HepG2 (cell line): ENCODE measurements around the gene NEAT1. TPM values are rescaled to one million over a fixed set of nuclear protein-coding genes. Genes with fewer than 3 reads are reported as not detected.

ENCODE experiments used
- ARID4A ChIP-seq: sonication (generic); formaldehyde crosslinking; IDR thresholded peaks from 2 replicates; pipeline ENCODE4 v1.5.0; 2020; ENCODE audit warnings: mild to moderate bottlenecking, missing genetic modification reagents, borderline replicate concordance
- CREB3 ChIP-seq: sonication (generic); formaldehyde crosslinking; IDR thresholded peaks from 2 replicates; pipeline ENCODE4 v1.5.0; 2020; ENCODE audit warnings: missing genetic modification reagents
- ETV5 ChIP-seq: IDR thresholded peaks from 2 replicates; pipeline ENCODE4 v1.6.1; 2018; ENCODE audit warnings: missing biosample characterization, missing genetic modification reagents, inconsistent platforms, borderline replicate concordance
- FOXA1 ChIP-seq, 2 experiments: fragments of 450-650 bp in 1 of 2; sonication (generic) in 1 of 2; formaldehyde crosslinking in 1 of 2; IDR thresholded peaks; 2 replicates each; pipeline versions ENCODE4 v1.4.0 to v1.6.1; 2016 to 2020; ENCODE audit warnings: missing genetic modification reagents in 1 of 2
- MAFF ChIP-seq: IDR thresholded peaks from 2 replicates; pipeline ENCODE4 v1.6.1; 2011; ENCODE audit warnings: low read depth, low read length, improper control_type of control experiment
- MED1 ChIP-seq: sonication (generic); formaldehyde crosslinking; IDR thresholded peaks from 2 replicates; pipeline ENCODE4 v1.4.0; 2020; ENCODE audit warnings: missing genetic modification reagents
- MXD3 ChIP-seq: IDR thresholded peaks from 2 replicates; pipeline ENCODE4 v1.6.1; 2016; ENCODE audit warnings: mild to moderate bottlenecking, missing biosample characterization, missing genetic modification reagents
- NR2F6 ChIP-seq, 2 experiments: IDR thresholded peaks; 2 replicates each; pipeline ENCODE4 v1.6.1; 2016; ENCODE audit warnings: antibody characterized with exemption in 1 of 2, mild to moderate bottlenecking in 1 of 2
- RXRA ChIP-seq: sonication (generic); formaldehyde crosslinking; IDR thresholded peaks from 2 replicates; pipeline ENCODE4 v1.5.1; 2020; ENCODE audit warnings: missing genetic modification reagents
- YEATS4 ChIP-seq: sonication (generic); formaldehyde crosslinking; IDR thresholded peaks from 2 replicates; pipeline ENCODE4 v1.4.0; 2020; ENCODE audit warnings: missing genetic modification reagents, borderline replicate concordance
- ZBTB26 ChIP-seq: IDR thresholded peaks from 2 replicates; pipeline ENCODE4 v1.6.1; 2016; ENCODE audit warnings: missing compliant biosample characterization, missing genetic modification reagents, borderline replicate concordance
- ZBTB46 ChIP-seq: sonication (generic); formaldehyde crosslinking; IDR thresholded peaks from 2 replicates; pipeline ENCODE4 v1.4.0; 2020; ENCODE audit warnings: mild to moderate bottlenecking, missing genetic modification reagents, borderline replicate concordance
- ZNF280D ChIP-seq: sonication (generic); formaldehyde crosslinking; IDR thresholded peaks from 2 replicates; pipeline ENCODE4 v1.5.1; 2020; ENCODE audit warnings: mild to moderate bottlenecking, missing genetic modification reagents
- ZNF768 ChIP-seq: sonication (generic); formaldehyde crosslinking; IDR thresholded peaks from 2 replicates; pipeline ENCODE4 v1.4.0; 2020; ENCODE audit warnings: missing genetic modification reagents
- polyA plus RNA-seq, 8 experiments: library from polyadenylated mRNA; depleted of rRNA in 3 of 8; stranded (reverse) in 7 of 8; unstranded in 1 of 8; fragments of >200 nt; fragmentation: Illumina TruSeq in 4 of 8; extraction: Trizol in 4 of 8; gene quantifications; 2 replicates each; pipeline versions ENCODE4 v1.2.1 to v1.2.3, GENCODE V29; 2011 to 2016; ENCODE audit warnings: low read depth in 4 of 8, missing spikeins in 1 of 8, mixed read lengths in 1 of 8; ENCODE audit not compliant: insufficient read depth in 1 of 8
- total RNA-seq, 5 experiments: library from RNA; depleted of rRNA; stranded (reverse); fragments of >200 nt; fragmentation: Illumina TruSeq; extraction: Trizol; gene quantifications; 2 replicates each; pipeline ENCODE4 v1.2.3, GENCODE V29; 2016; ENCODE audit warnings: low read depth in 1 of 5

Gene NEAT1
- total and polyA plus RNA-seq, 2 of the 13 experiments (the other 11 are each of a cell fraction or from before 2014, with no cell fraction given): 20.5 to 41.2 TPM

- TF ChIP-seq RXRA: peak; percentile 55; the same call in 1 of the 2 replicates
- 0 out of 2 replicates have a peak, but pooled peaks have one; percentile 36 for TF ChIP-seq MXD3
- no peak for TF ChIP-seq MAFF
- no peak; the same call in 1 of the 2 replicates for TF ChIP-seq NR2F6 (IDR thresholded peaks at IDR 0.05)
- peak; percentile 73 for TF ChIP-seq NR2F6 (CRISPR knock-in tag; IDR thresholded peaks at IDR 0.05)
- peak; percentile 41; the same call in 1 of the 2 replicates for TF ChIP-seq ZBTB26 (CRISPR knock-in tag)
- 0 out of 2 replicates have a peak, but pooled peaks have one; percentile 55 for TF ChIP-seq CREB3
- peak; percentile 40; the same call in 1 of the 2 replicates for TF ChIP-seq ETV5 (CRISPR knock-in tag)
- peak; percentile 67 for TF ChIP-seq ZNF768 (CRISPR knock-in tag)
- peak; percentile 54; the same call in 1 of the 2 replicates for TF ChIP-seq YEATS4 (CRISPR knock-in tag)
- peak; percentile 76; the same call in 1 of the 2 replicates for TF ChIP-seq ZNF280D (CRISPR knock-in tag)
- peak; percentile 76 for TF ChIP-seq ARID4A (CRISPR knock-in tag)
- TF ChIP-seq ZBTB46 (CRISPR knock-in tag): 0 out of 2 replicates have a peak, but pooled peaks have one; percentile 12
- peak; percentile 89 for TF ChIP-seq MED1 (CRISPR knock-in tag)
- TF ChIP-seq FOXA1 (IDR thresholded peaks at IDR 0.05): no peak
- TF ChIP-seq FOXA1 (CRISPR knock-in tag; IDR thresholded peaks at IDR 0.05): 0 out of 2 replicates have a peak, but pooled peaks have one; percentile 8
These were observed 6.2 kb upstream of the NEAT1 start (continued) for GRCh38 chr11:65416341-65416824.
